CD14-positive monocyte (primary cell): ENCODE results near the gene LEF1. TPM values are rescaled to one million over a fixed set of nuclear protein-coding genes. Genes with fewer than 3 reads are reported as not detected.

Experiments used
- DNase-seq, 3 donors: peaks; one replicate each; pipeline ENCODE4 v3.0.0-alpha.2; 2011 to 2022
- H2AFZ ChIP-seq: 2 replicates; pipeline ENCODE4 v1.6.0; 2012; ENCODE audit warnings: mild to moderate bottlenecking, low read depth, low read length, inconsistent platforms; ENCODE audit not compliant: insufficient read depth, poor library complexity, severe bottlenecking
- H3K27ac ChIP-seq, 2 donors: 1 replicate in 1 of 2; 2 replicates in 1 of 2; pipeline ENCODE4 v1.5.1; 2012 to 2013; ENCODE audit warnings: low read length in 2 of 2, control low read depth in 1 of 2, inconsistent platforms in 1 of 2, low read depth in 1 of 2, mild to moderate bottlenecking in 1 of 2
- H3K27me3 ChIP-seq, 2 donors: one replicate each; pipeline versions ENCODE4 v1.6.0 to v1.6.1; 2011 to 2013; ENCODE audit warnings: low read length in 2 of 2; ENCODE audit not compliant: control insufficient read depth in 2 of 2, insufficient read depth in 2 of 2
- H3K36me3 ChIP-seq, 2 donors: replicated peaks in 1 of 2; 1 replicate in 1 of 2; 2 replicates in 1 of 2; pipeline versions ENCODE4 v1.5.1 to v1.6.1; 2012 to 2013; ENCODE audit warnings: low read length in 2 of 2, control low read depth in 1 of 2, inconsistent platforms in 1 of 2, mild to moderate bottlenecking in 1 of 2; ENCODE audit not compliant: insufficient read depth in 2 of 2, control insufficient read depth in 1 of 2
- H3K4me1 ChIP-seq, 2 donors: 1 replicate in 1 of 2; 2 replicates in 1 of 2; pipeline versions ENCODE4 v1.5.1 to v1.6.1; 2012 to 2013; ENCODE audit warnings: low read length in 2 of 2, control low read depth in 1 of 2, inconsistent platforms in 1 of 2, mild to moderate bottlenecking in 1 of 2, moderate library complexity in 1 of 2; ENCODE audit not compliant: insufficient read depth in 2 of 2, control insufficient read depth in 1 of 2
- H3K4me2 ChIP-seq: replicated peaks from 2 replicates; pipeline ENCODE3; 2012; ENCODE audit warnings: low read length, moderate library complexity, mild to moderate bottlenecking; ENCODE audit not compliant: poor library complexity, severe bottlenecking; ENCODE audit errors: extremely low read depth
- H3K4me3 ChIP-seq, 3 experiments: fragments of 200-600 bp in 1 of 3; sonication (generic) in 1 of 3; replicated peaks in 1 of 3; 1 replicate in 2 of 3; 2 replicates in 1 of 3; pipeline ENCODE4 v1.5.1; 2011 to 2013; ENCODE audit warnings: low read length in 3 of 3, mild to moderate bottlenecking in 3 of 3, control low read depth in 2 of 3, low read depth in 2 of 3, inconsistent platforms in 1 of 3, moderate library complexity in 1 of 3
- H3K79me2 ChIP-seq: 2 replicates; pipeline ENCODE4 v1.6.0; 2012; ENCODE audit warnings: mild to moderate bottlenecking, control low read depth, inconsistent platforms, low read length, moderate library complexity; ENCODE audit not compliant: insufficient read depth
- H3K9ac ChIP-seq: 2 replicates; pipeline ENCODE4 v1.6.0; 2017; ENCODE audit warnings: low read length, mild to moderate bottlenecking; ENCODE audit not compliant: insufficient read depth, poor library complexity, severe bottlenecking
- H3K9me3 ChIP-seq, 2 donors: replicated peaks in 1 of 2; 1 replicate in 1 of 2; 2 replicates in 1 of 2; pipeline versions ENCODE4 v1.5.1 to v1.6.1; 2012 to 2013; ENCODE audit warnings: low read length in 2 of 2, control low read depth in 1 of 2; ENCODE audit not compliant: control insufficient read depth in 1 of 2, insufficient read depth in 1 of 2
- H4K20me1 ChIP-seq: 2 replicates; pipeline ENCODE4 v1.6.0; 2012; ENCODE audit warnings: mild to moderate bottlenecking, low read length, control low read depth, moderate library complexity; ENCODE audit not compliant: insufficient read depth
- H3K27ac Mint-ChIP-seq, 7 donors: one replicate each; pipeline ENCODE4 v1.8.0; 2020; ENCODE audit warnings: mild to moderate bottlenecking in 7 of 7, mixed read lengths in 7 of 7, moderate library complexity in 6 of 7, inconsistent platforms in 2 of 7
- H3K27me3 Mint-ChIP-seq, 3 donors: one replicate each; pipeline ENCODE4 v1.8.0; 2021 to 2022; ENCODE audit warnings: low read depth in 3 of 3, mild to moderate bottlenecking in 3 of 3, mixed read lengths in 3 of 3, moderate library complexity in 3 of 3, inconsistent platforms in 1 of 3
- H3K36me3 Mint-ChIP-seq, 2 donors: one replicate each; pipeline ENCODE4 v1.8.0; 2020; ENCODE audit warnings: mixed read lengths in 2 of 2, inconsistent platforms in 1 of 2, mild to moderate bottlenecking in 1 of 2
- H3K4me1 Mint-ChIP-seq: one replicate; pipeline ENCODE4 v1.8.0; 2020; ENCODE audit warnings: mild to moderate bottlenecking, mixed read lengths
- H3K4me3 Mint-ChIP-seq, 2 donors: one replicate each; pipeline ENCODE4 v1.8.0; 2020; ENCODE audit warnings: mild to moderate bottlenecking in 2 of 2, mixed read lengths in 2 of 2, moderate library complexity in 1 of 2
- H3K9me3 Mint-ChIP-seq, 7 donors: one replicate each; pipeline ENCODE4 v1.8.0; 2020 to 2022; ENCODE audit warnings: mixed read lengths in 7 of 7, mild to moderate bottlenecking in 6 of 7, moderate library complexity in 6 of 7, inconsistent platforms in 2 of 7
- WGBS: methylation state at CpG from one replicate; pipeline ENCODE4 v1.1.5; 2013; ENCODE audit warnings: missing lambda C conversion rate; ENCODE audit not compliant: insufficient coverage; 5-methylcytosine and 5-hydroxymethylcytosine counted together
- intact Hi-C, 2 donors: fragments of 100-400 bp; cut with micrococcal nuclease; formaldehyde crosslinking; loops; one replicate each; pipeline versions ENCODE4 v1.15.0 to v1.15.1; 2023
- polyA plus RNA-seq, 3 donors: library from polyadenylated mRNA; depleted of rRNA in 1 of 3; unstranded in 2 of 3; stranded (reverse) in 1 of 3; fragments of 300-500 nt in 2 of 3; fragments of >200 nt in 1 of 3; fragmentation: Illumina TruSeq in 2 of 3; gene quantifications; 1 replicate in 2 of 3; 2 replicates in 1 of 3; pipeline ENCODE4 v1.2.3, GENCODE V29; 2012 to 2021
- TF ChIP-seq, protein P1 (sequence below): fragments of 200-600 bp; IDR thresholded peaks from one replicate; pipeline ENCODE4 v1.8.0; 2022; ENCODE audit warnings: antibody characterized with exemption, mild to moderate bottlenecking

Gene LEF1
- polyA plus RNA-seq, 3 donors: 0.29 to 1.3 (median 0.61) TPM

DNA sequence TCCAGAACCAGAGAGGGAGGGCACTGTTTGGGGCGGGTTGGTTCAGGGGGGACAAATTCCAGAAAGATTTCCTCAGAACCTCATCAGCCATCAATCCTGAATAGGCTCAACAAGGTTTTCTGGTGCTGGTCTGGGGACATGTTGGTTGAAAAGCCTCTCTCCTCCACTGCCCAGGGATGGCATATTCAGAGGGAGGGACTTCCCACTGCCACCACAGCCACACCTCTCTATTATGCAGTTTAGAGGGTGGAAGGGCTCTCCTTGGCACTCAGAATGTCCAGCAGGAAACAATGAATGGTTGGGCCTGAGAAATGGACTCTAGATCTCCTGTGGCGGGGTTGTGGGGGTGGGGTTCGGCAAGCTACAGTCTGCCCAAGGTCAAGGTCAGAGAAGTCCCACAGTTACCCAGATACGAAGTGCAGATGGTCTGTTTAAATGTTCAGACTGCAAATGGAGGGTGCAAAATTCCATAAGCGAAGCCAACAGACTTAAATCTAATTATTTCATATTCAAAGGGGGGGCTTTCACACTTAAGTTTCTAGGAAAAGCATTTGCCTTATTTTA, 70.7 kb downstream of the LEF1 start:
- Histone ChIP-seq H3K4me2 (no peak overlapping the region), H3K36me3 (no peaks in the 10 kb centered on the region), H3K9me3 (no peaks in the 10 kb centered on the region), H3K4me1 (no peaks in the 10 kb centered on the region), H2AFZ (no peak overlapping the region), H4K20me1 (no peaks in the 10 kb centered on the region), H3K79me2 (no peaks in the 10 kb centered on the region), H3K4me3 (no peak overlapping the region), H3K27ac (no peak overlapping the region), H3K9ac (no peak overlapping the region), H3K27me3 (no peaks in the 10 kb centered on the region)
- 100% methylated on average over 1 of the region's 5 CpGs for WGBS
- H3K36me3 Mint-ChIP-seq: no peaks in the 10 kb centered on the region
- H3K4me1 Mint-ChIP-seq: peaks cover 1% of the 10 kb centered on the region
- peaks cover 0 to 8% (median 0%) of the 10 kb centered on the region in 3 donors for H3K27me3 Mint-ChIP-seq
- no peak overlapping the region for H3K4me3 Mint-ChIP-seq
- H3K9me3 Mint-ChIP-seq: no peaks in the 10 kb centered on the region
- DNase-seq: no peak
- intact Hi-C loops: no loop called here
- no peak overlapping the region for H3K27ac Mint-ChIP-seq
- TF ChIP-seq, protein P1, sequence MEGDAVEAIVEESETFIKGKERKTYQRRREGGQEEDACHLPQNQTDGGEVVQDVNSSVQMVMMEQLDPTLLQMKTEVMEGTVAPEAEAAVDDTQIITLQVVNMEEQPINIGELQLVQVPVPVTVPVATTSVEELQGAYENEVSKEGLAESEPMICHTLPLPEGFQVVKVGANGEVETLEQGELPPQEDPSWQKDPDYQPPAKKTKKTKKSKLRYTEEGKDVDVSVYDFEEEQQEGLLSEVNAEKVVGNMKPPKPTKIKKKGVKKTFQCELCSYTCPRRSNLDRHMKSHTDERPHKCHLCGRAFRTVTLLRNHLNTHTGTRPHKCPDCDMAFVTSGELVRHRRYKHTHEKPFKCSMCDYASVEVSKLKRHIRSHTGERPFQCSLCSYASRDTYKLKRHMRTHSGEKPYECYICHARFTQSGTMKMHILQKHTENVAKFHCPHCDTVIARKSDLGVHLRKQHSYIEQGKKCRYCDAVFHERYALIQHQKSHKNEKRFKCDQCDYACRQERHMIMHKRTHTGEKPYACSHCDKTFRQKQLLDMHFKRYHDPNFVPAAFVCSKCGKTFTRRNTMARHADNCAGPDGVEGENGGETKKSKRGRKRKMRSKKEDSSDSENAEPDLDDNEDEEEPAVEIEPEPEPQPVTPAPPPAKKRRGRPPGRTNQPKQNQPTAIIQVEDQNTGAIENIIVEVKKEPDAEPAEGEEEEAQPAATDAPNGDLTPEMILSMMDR: no peak

DNA sequence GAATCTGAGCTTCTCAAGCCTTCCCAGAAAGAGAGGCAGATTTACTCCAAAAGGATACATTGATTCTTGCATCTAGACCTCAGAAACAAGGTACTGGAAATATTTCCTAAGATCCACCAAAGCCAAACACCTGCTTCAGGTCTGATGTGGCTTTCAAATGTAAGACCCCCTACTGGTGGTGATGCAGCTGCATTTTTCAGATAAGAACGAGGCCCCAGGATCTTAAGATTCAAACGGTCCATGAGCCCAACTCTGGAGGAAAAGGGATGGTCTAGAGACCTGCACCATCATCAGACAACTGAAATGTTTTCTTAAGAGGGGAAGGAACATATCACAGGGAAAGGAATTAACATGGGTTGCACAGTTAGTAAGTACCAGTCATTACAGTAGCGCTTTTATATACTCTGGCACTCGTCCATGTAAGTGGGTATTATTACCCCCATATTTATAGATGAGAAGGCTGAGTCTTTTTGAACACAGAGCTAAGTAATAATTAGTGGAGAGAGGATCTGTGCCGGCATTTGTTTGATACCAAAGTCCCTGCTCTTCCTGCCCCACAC, 73.7 kb downstream of the LEF1 start:
- no peak overlapping the region for H3K27ac ChIP-seq
- peaks cover 0 to 8% (median 0%) of the 10 kb centered on the region in 3 donors for H3K27me3 Mint-ChIP-seq
- DNase-seq: no peak
- no peak overlapping the region for H3K4me3 ChIP-seq
- TF ChIP-seq, protein P1: no peak
- intact Hi-C loops: no loop called here
- peaks cover under 1% of the 10 kb centered on the region for H3K4me1 Mint-ChIP-seq
- WGBS: no CpG with 5 or more reads among the region's 5 CpGs
- no peak overlapping the region for H3K27ac Mint-ChIP-seq
- no peaks in the 10 kb centered on the region for H3K79me2 ChIP-seq
- no peaks in the 10 kb centered on the region for H3K36me3 Mint-ChIP-seq
- H2AFZ ChIP-seq: no peak overlapping the region
- H3K27me3 ChIP-seq: no peaks in the 10 kb centered on the region
- no peaks in the 10 kb centered on the region for H4K20me1 ChIP-seq
- H3K4me3 Mint-ChIP-seq: no peak overlapping the region
- no peaks in the 10 kb centered on the region for H3K9me3 Mint-ChIP-seq
- H3K4me2 ChIP-seq: no peak overlapping the region
- no peaks in the 10 kb centered on the region for H3K4me1 ChIP-seq
- H3K9ac ChIP-seq: no peak overlapping the region
- no peaks in the 10 kb centered on the region for H3K36me3 ChIP-seq
- no peaks in the 10 kb centered on the region for H3K9me3 ChIP-seq
